Stomach (tissue), 19 donors: ENCODE results near the gene CTSF. TPM values are rescaled to one million over a fixed set of nuclear protein-coding genes. Genes with fewer than 3 reads are reported as not detected.

Source experiments
- DNase-seq, 2 donors: peaks; one replicate each; pipeline versions ENCODE4 v3.0.0 to v3.0.0-alpha.2; 2013 to 2019
- H3K27ac ChIP-seq, 5 donors: fragments of 200-600 bp in 4 of 5; sonication (generic) in 4 of 5; one replicate each; pipeline ENCODE4 v1.5.1; 2013 to 2019; ENCODE audit warnings: mild to moderate bottlenecking in 1 of 5, moderate library complexity in 1 of 5
- H3K27me3 ChIP-seq, 3 donors: fragments of 200-600 bp; sonication (generic); one replicate each; pipeline ENCODE4 v1.5.1; 2017 to 2019; ENCODE audit warnings: mixed run types in 1 of 3
- H3K36me3 ChIP-seq, 4 donors: fragments of 200-600 bp; sonication (generic); 1 replicate in 3 of 4; 2 replicates in 1 of 4; pipeline ENCODE4 v1.5.1; 2016 to 2019
- H3K4me1 ChIP-seq, 4 donors: fragments of 200-600 bp; sonication (generic); one replicate each; pipeline ENCODE4 v1.5.1; 2016 to 2019
- H3K4me3 ChIP-seq, 4 donors: fragments of 200-600 bp; sonication (generic) in 3 of 4; one replicate each; pipeline ENCODE4 v1.5.1; 2016 to 2019; ENCODE audit warnings: mild to moderate bottlenecking in 1 of 4
- H3K9me3 ChIP-seq, 4 donors: fragments of 200-600 bp; sonication (generic); one replicate each; pipeline ENCODE4 v1.5.1; 2016 to 2019
- EP300 ChIP-seq: sonication (generic); formaldehyde crosslinking; IDR thresholded peaks from one replicate; pipeline ENCODE4 v1.6.1; 2017; ENCODE audit warnings: antibody characterized with exemption
- POLR2A ChIP-seq, 4 donors: fragments of 450-650 bp; IDR thresholded peaks; one replicate each; pipeline ENCODE4 v1.6.1; 2016; ENCODE audit warnings: antibody characterized with exemption in 4 of 4, control low read depth in 2 of 4, mild to moderate bottlenecking in 1 of 4, moderate library complexity in 1 of 4
- POLR2AphosphoS5 ChIP-seq, 3 donors: sonication (generic); formaldehyde crosslinking; IDR thresholded peaks; one replicate each; pipeline ENCODE4 v1.6.1; 2016; ENCODE audit warnings: antibody characterized with exemption in 3 of 3
- WGBS, 5 donors: extraction: QIAGEN DNeasy Blood & Tissue Kit in 3 of 5; methylation state at CpG; one replicate each; pipeline versions ENCODE4 v1.1.5 to v1.1.7; 2013 to 2018; 5-methylcytosine and 5-hydroxymethylcytosine counted together
- intact Hi-C: fragments of 100-400 bp; cut with DNase I; formaldehyde crosslinking; loops from one replicate; pipeline ENCODE4 v1.15.1; 2023; ENCODE audit warnings: low total_unique reads
- long read RNA-seq, 10 donors: transcript quantifications; one replicate each; lab custom pipeline, GENCODE V29; 2026
- polyA plus RNA-seq, 3 donors: library from polyadenylated mRNA; stranded (reverse); fragments of 200-250 nt; gene quantifications; one replicate each; pipeline ENCODE4 v1.2.3, GENCODE V29; 2013
- total RNA-seq, 5 donors: library from RNA; depleted of rRNA; stranded (reverse); fragments of >200 nt; gene quantifications; one replicate each; pipeline versions ENCODE4 v1.1.0 to v1.2.3, GENCODE V29; 2014 to 2016
- TF ChIP-seq, protein P1 (sequence below), 7 experiments: fragments of 450-650 bp in 4 of 7; fragments of 200-600 bp in 3 of 7; sonication (generic) in 3 of 7; IDR thresholded peaks; one replicate each; pipeline ENCODE4 v1.5.1; 2016 to 2019; ENCODE audit warnings: antibody characterized with exemption in 7 of 7, control low read depth in 2 of 7, mild to moderate bottlenecking in 1 of 7
- donor health status: healthy with polysubstance abuse.
- donor health status: Bipolar disorder and iron deficiency.
- donor health status: healthy.

CTSF gene
- total RNA-seq (100 to 1,000 TPM in 1 of 5 donors, 10 to 100 TPM in 3, 1 to 10 TPM in 1; 7.6 to 105 (median 52.0) TPM), polyA plus RNA-seq (10 to 100 TPM; 15.0 to 29.1 (median 26.7) TPM)
- long read RNA-seq, donor 1, transcript CTSF-201 (13 exons, 2,035 nt): major isoform, 5 of 5 reads
- long read RNA-seq, donor 1, partial matches to known transcripts: 0 of 5 reads
- long read RNA-seq, donor 1, other reads (novel, unspliced or antisense): 0 of 5 reads
- long read RNA-seq, donor 2, partial matches to known transcripts: 43 of 82 reads
- long read RNA-seq, donor 2, other reads (novel, unspliced or antisense): 37 of 82 reads
- long read RNA-seq, donor 3, transcript CTSF-201 (13 exons, 2,035 nt): major isoform, 8 of 8 reads
- long read RNA-seq, donor 3, partial matches to known transcripts: 0 of 8 reads
- long read RNA-seq, donor 3, other reads (novel, unspliced or antisense): 0 of 8 reads
- long read RNA-seq, donor 4, partial matches to known transcripts: 0 of 2 reads
- long read RNA-seq, donor 4, other reads (novel, unspliced or antisense): 0 of 2 reads
- long read RNA-seq, donor 5, transcript CTSF-201 (13 exons, 2,035 nt): major isoform, 13 of 13 reads
- long read RNA-seq, donor 5, partial matches to known transcripts: 0 of 13 reads
- long read RNA-seq, donor 5, other reads (novel, unspliced or antisense): 0 of 13 reads
- long read RNA-seq, donor 6, transcript CTSF-201 (13 exons, 2,035 nt): major isoform, 12 of 20 reads
- long read RNA-seq, donor 6, partial matches to known transcripts: 8 of 20 reads
- long read RNA-seq, donor 6, other reads (novel, unspliced or antisense): 0 of 20 reads
- long read RNA-seq, donor 7, transcript CTSF-201 (13 exons, 2,035 nt): major isoform, 11 of 16 reads
- long read RNA-seq, donor 7, partial matches to known transcripts: 5 of 16 reads
- long read RNA-seq, donor 7, other reads (novel, unspliced or antisense): 0 of 16 reads
- long read RNA-seq, donor 8, partial matches to known transcripts: 10 of 14 reads
- long read RNA-seq, donor 8, other reads (novel, unspliced or antisense): 0 of 14 reads
- long read RNA-seq, donor 9, partial matches to known transcripts: 12 of 15 reads
- long read RNA-seq, donor 9, other reads (novel, unspliced or antisense): 0 of 15 reads
- long read RNA-seq, donor 10, partial matches to known transcripts: 0 of 2 reads
- long read RNA-seq, donor 10, other reads (novel, unspliced or antisense): 0 of 2 reads

DNA sequence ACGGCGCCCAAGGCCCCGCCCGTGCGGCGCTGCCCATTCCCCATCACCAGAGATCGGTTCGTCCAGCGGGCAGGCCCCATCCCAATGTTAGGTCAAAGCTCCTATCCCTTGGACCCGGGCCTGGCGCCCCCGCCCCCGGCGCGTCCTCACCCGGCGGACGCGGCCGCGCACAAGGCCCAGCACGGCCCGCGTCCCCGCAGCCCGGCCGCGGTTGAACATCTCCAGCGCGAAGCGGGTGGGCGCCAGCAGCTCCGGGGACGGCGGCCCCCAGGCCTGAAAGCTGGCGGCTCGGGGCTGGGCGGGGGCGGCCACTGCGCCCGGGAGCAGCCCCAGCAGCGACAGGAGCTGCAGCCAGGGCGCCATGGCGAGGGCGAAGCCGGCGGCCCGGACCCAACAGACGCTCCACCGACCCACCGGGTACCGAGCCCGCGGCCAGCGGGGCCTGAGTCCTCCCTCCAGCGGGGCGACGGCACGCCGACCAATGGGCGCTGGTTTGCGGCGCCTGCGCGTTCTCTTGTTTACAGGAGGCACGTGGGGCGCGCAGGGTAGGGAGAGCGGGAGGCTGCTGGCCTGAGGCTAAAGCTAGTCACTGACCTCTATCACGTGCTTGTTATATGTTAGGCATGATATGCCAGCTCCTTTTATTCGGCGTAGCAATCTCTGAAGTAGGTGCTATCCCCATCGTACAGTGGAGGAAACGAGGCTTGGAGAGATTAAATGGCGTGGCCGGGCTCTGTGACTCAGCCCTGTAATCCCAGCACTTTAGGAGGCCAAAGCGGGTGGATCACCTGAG, at the start of gene CTSF:
CTSF (minus strand) TSS at position 483 of the 793 bp plus-strand sequence; CDS start at position 363, 120 bp downstream.
- Histone ChIP-seq H3K4me1 (peaks cover 15 to 22% (median 20%) of the 10 kb centered on the region in 4 donors), H3K27ac (peak within 1 kb of the TSS in 2 of 5 donors; percentile 41 to 69), H3K27me3 (peaks cover 0 to 6% (median 0%) of the 10 kb centered on the region in 3 donors), H3K36me3 (peaks cover 0 to 37% (median 22%) of the 10 kb centered on the region in 4 donors), H3K9me3 (no peaks in the 10 kb centered on the region), H3K4me3 (peak within 1 kb of the TSS; percentile 64 to 76 (median 68))
- TF ChIP-seq POLR2A (IDR thresholded peaks at IDR 0.05) (no peak), POLR2AphosphoS5 (IDR thresholded peaks at IDR 0.05) (peak in 2 of 3 donors; percentile 9 to 77), EP300 (no peak)
- TF ChIP-seq, protein P1, sequence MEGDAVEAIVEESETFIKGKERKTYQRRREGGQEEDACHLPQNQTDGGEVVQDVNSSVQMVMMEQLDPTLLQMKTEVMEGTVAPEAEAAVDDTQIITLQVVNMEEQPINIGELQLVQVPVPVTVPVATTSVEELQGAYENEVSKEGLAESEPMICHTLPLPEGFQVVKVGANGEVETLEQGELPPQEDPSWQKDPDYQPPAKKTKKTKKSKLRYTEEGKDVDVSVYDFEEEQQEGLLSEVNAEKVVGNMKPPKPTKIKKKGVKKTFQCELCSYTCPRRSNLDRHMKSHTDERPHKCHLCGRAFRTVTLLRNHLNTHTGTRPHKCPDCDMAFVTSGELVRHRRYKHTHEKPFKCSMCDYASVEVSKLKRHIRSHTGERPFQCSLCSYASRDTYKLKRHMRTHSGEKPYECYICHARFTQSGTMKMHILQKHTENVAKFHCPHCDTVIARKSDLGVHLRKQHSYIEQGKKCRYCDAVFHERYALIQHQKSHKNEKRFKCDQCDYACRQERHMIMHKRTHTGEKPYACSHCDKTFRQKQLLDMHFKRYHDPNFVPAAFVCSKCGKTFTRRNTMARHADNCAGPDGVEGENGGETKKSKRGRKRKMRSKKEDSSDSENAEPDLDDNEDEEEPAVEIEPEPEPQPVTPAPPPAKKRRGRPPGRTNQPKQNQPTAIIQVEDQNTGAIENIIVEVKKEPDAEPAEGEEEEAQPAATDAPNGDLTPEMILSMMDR (IDR thresholded peaks at IDR 0.05): no peak
- 2 to 5% (median 3%) methylated on average over 30 to 77 of the region's 77 CpGs for WGBS, 5 donors
- peak; percentile 91 to 93 for DNase-seq
- intact Hi-C loops: no loop called here

DNA sequence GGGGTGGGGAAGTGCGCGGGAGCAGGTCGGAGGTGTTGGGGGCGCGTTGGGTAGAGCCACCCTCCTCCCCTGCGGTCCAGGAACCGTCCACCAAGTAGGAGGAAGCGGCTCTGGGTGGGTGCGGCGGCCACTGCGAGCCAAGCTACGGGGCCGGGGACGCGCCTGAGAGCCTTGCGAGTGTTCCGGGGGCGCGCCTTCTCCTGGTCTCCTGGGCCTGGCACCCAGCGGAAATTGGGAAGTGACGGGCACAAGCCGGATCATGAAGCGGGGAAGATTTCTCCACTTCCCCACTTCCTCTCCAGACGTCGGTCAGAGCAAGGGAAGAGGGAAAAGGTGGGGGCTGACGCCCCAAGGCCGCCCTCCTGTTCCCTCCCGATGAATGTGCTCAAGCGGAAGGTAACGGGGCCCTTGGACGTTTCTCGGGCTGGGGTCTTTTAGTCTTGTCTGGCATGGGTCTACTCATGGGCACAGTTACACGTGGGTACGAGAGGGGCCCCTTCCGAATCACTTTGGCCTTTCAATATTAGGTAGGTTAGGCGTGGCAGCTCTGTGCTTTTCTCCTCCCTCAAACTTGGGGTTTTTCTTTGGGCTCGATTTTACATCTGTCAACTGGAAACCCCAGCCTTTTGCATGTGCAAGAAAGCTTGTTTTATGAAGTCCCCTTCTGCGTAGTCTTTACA, 48.9 kb upstream of the CTSF start:
- Histone ChIP-seq H3K4me1 (peaks cover 39 to 67% (median 57%) of the 10 kb centered on the region in 4 donors), H3K4me3 (peak overlapping the region; percentile 56 to 94 (median 90)), H3K27ac (peak overlapping the region; percentile 90 to 98 (median 97)), H3K36me3 (peaks cover 0 to 6% (median under 1%) of the 10 kb centered on the region in 4 donors), H3K27me3 (no peaks in the 10 kb centered on the region), H3K9me3 (no peaks in the 10 kb centered on the region)
- no peak for DNase-seq
- 0% methylated on average over 19 to 38 of the region's 38 CpGs for WGBS, 5 donors
- TF ChIP-seq EP300: no peak
- TF ChIP-seq, protein P1 (IDR thresholded peaks at IDR 0.05): no peak
- TF ChIP-seq POLR2A (IDR thresholded peaks at IDR 0.05): no peak
- no peak for TF ChIP-seq POLR2AphosphoS5 (IDR thresholded peaks at IDR 0.05)
- intact Hi-C loops: no loop called here

DNA sequence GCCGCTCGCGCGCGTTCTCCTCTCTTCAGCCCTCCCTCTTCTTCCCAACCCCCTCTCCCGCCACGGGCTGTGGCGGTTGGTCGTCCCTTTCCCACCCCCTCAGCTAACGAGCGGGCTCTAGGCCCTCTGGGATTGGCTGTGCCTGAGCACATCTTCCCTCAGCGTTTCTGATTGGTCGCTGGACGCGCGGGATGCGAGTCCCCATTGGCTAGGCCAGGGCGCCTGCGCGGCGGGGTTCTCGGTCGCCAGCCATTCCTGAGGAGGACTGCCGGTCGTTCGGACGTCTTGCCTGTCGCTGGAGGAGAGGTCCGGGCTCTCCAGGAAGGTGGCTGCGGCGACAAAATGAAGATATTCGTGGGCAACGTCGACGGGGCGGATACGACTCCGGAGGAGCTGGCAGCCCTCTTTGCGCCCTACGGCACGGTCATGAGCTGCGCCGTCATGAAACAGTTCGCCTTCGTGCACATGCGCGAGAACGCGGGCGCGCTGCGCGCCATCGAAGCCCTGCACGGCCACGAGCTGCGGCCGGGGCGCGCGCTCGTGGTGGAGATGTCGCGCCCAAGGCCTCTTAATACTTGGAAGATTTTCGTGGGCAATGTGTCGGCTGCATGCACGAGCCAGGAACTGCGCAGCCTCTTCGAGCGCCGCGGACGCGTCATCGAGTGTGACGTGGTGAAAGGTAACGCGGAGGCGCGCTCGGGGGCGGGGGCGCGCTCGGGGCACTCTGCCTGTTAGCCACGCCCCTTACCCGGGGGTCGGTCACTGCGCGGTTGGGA, 48.2 kb upstream of the CTSF start, which contains the start of gene RBM14:
RBM14 (plus strand) TSS at position 252 of the 776 bp plus-strand sequence; CDS start at position 343, 91 bp downstream.
- intact Hi-C loops: no loop called here
- H3K4me3 ChIP-seq: peak within 1 kb of the TSS; percentile 56 to 94 (median 90)
- TF ChIP-seq POLR2A (IDR thresholded peaks at IDR 0.05): peak in 3 of 4 donors; percentile 83 to 98 (median 96)
- TF ChIP-seq, protein P1 (IDR thresholded peaks at IDR 0.05): no peak
- TF ChIP-seq POLR2AphosphoS5 (IDR thresholded peaks at IDR 0.05): peak; percentile 98 to 100 (median 100)
- no peaks in the 10 kb centered on the region for H3K27me3 ChIP-seq
- peaks cover 31 to 60% (median 50%) of the 10 kb centered on the region in 4 donors for H3K4me1 ChIP-seq
- peaks cover 0 to 6% (median 0%) of the 10 kb centered on the region in 4 donors for H3K36me3 ChIP-seq
- H3K9me3 ChIP-seq: no peaks in the 10 kb centered on the region
- peak; percentile 99 to 100 for DNase-seq
- WGBS, 5 donors: 0 to 1% (median 0%) methylated on average over 30 to 90 of the region's 90 CpGs
- peak within 1 kb of the TSS; percentile 90 to 98 (median 97) for H3K27ac ChIP-seq
